GM18858 (cell line): ENCODE results near the gene GUSB.
"Not testable (repeated sequence)": the region's sequence is repeated elsewhere in the genome, so short reads cannot be mapped to it uniquely, and the experiment has no call there.

Experiments
- ATAC-seq: cut with Tn5 transposase; IDR thresholded peaks from one replicate; pipeline ENCODE4 v1.9.1; 2021; ENCODE audit not compliant: unreplicated experiment

GUSB gene

DNA sequence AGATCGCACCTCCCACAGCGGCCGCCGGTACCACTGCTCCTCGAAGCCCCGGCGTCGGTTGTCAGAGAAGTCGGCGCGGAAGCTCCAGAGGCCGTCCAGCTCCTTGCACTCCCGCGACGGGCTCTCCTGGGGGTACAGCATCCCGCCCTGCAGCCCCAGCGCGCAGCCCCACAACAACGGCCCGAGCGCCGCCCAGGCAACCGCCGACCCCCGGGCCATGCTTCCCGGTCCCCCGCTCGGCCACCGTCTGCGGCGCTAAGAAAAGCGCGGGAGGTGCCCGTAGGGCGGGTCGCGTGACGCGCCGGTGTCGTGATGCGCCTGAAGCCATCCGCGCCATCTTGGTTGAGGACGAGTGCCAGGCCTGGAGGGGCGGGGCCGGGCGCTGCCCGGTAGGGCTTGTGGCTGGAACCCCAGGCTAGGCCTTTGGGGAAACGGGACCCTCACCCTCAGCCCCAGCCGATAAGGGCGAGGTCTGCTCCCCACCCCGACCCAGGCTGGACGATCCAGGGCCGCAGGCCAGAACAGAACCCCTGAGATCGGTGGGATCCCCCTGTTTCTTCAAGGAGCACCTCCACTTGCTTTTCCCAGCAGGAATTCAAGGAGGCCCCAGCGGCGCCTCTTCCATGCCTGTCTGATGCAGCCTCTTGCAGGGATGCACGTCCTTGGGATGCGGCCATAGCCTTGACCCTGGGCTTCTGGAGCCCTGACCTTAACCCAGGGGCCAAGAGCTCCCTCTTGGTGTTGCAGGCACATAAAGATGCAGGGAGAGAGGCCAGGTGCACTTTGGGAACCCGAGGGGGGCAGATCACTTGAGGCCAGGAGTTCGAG lies at the start of gene GUSB:
Gene GUSB (minus strand): TSS at position 249 of the 828 bp plus-strand sequence. CDS start 30 bp downstream, at position 219.
- peak; percentile 72 for ATAC-seq

DNA sequence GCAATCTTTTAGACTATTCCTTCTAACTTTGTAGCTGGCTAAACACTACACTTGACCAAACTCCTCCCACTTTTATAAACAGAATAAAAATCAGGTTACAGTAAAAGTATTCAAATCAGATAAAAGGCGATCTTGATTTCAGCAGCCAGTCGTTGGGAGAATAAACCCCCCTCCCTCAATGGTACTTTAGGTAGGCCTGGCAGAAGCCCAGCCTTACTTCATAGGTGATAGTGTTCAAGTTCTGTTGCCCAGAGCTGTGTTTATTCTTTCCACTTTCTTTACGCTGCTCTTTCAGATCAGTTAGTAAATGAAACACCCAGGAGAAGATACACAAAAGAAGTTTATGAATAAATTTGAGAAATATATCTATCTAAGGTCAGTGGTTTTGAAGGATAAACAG lies 46.3 kb upstream of the GUSB start:
- ATAC-seq: not testable (repeated sequence)

DNA sequence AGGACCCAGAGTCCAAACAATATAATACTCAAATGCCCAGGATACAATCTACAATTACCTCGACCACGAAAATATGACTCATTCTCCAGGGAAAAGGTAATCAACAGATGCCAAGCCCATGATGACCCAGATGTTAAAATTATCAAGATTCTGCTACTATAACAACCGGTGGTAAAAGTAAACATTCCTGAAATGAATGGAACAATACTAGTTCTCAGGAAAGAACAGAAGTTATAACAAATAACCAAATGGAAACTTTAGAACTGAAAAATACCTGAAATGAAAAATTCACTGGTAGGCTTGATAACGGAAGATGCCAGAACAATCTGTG lies 34.1 kb upstream of the GUSB start:
- ATAC-seq: no peak

DNA sequence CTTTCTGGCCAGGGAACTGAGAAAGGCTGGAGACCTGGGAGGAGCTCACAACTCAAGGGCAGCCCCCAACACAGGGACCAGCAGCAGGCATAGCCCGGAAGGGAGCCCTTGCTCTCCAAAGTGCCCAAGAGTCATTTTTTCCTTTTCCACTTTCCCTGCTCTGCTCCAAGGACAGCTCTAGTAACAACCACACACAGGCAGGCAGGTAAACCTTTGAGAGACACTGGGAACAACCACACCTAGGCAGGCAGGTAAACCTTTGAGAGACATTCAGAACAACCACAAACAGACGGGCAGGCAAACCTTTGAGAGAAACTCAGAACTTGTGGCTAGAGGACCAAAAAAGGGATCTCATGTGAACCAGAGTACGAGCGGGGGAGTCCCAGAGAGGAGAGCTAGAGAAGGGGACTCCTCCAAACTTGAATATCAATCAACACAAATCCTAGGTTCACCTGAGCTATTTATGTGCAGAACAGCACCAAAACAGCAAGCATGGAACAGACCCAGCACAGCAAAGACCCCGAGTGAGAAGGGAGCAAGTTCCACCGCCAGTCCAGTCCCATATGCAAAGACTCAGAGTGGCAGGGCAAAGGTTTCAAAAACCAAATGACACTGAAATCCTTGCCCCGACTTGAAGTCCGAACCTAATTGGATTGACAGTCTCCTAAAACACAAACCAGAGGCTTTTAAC lies 33.6 kb upstream of the GUSB start:
- ATAC-seq: no peak

DNA sequence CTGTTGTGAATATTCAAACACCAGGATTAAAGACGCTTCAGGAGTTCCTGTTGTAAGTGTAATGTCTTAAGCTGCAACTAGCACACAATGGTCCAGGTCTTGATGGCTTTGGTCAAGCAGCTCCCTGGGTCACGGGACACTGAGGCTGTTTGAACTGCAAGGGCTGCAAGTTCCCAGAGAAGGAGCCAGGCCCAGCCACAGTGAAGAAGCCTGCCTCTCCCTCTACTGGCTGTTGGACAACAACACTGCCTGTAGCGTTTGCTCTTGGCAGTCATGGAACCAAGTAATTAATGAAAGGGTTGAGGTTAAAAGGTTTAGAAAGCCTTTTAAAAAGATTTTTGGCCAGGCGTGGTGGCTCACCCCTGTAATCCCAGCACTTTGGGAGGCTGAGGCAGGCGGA lies 31.9 kb upstream of the GUSB start:
- ATAC-seq: no peak

DNA sequence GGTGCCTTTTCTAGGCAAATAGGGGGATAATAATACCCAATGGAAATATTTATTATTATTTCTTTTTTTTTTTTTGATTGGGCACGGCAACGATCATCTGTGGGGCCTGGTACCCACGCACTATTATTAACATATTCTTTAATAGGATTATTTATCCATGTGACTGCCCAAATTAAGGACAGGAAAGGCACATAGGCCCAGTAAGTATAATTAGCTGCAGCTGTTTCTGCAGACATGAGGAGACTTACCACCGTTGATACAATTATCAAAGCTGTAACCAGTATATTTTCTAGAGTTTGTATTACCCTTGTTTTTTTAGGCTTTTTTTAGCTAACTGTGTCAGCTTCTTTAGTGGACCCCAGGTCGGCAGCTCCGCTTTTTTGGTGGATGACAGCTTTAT lies 25.2 kb upstream of the GUSB start:
- ATAC-seq: no peak

DNA sequence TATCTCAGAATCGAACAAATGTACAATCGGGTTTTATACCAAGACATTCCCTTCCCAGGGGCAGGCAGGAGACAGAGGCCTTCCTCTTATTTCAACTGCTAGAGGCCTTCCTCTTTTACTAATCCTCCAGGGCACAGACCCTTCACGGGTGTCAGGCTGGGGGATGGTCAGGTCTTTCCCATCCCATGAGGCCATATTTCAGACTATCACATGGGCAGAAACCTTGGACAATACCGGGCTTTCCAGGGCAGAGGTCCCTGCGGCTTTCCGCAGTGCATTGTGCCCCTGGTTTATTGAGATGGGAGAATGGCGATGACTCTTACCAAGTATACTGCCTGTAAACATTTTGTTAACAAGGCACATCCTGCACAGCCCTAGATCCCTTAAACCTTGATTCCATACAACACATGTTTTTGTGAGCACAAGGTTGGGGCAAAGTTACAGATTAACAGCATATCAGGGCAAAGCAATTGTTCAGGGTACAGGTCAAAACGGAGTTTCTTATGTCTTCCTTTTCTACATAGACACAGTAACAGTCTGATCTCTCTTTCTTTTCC lies 23.2 kb upstream of the GUSB start:
- ATAC-seq: not testable (repeated sequence)

DNA sequence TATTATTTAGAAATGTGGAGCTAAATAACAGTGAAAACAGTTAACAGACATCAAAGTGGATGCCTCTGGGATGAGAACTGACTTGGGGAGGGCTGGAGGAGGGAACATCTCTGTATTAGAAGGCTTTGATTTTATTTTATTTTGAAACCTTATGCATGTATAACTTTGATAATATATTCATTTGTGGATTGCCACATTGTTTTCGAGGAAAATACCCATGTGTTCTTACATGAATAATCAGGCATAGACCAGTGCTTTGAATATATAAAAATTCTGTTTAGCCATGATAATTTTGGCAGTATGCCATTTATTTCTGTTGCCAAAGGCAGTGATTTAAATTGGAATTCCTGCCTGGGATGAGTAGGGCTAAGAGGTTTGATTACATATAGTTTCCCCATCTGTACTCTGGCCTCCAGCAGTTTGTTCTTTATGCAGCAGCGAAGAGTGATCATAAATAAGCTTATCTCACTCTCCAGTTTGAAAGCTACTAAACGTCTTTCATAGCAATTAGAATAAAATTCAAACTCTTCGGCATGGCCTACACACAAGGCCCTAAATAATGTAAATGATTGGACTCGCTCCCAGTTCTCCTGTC lies 18.9 kb upstream of the GUSB start:
- not testable (repeated sequence) for ATAC-seq

DNA sequence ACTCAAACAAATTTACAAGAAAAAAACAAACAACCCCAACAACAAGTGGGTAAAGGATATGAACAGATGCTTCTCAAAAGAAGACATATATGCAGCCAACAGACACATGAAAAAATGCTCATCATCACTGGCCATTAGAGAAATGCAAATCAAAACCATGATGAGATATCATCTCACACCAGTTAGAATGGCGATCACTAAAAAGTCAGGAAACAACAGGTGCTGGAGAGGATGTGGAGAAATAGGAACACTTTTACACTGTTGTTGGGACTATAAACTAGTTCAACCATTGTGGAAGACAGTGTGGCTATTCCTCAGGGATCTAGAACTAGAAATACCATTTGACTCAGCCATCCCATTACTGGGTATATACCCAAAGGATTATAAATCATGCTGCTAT lies 13.0 kb upstream of the GUSB start:
- ATAC-seq: not testable (repeated sequence)

DNA sequence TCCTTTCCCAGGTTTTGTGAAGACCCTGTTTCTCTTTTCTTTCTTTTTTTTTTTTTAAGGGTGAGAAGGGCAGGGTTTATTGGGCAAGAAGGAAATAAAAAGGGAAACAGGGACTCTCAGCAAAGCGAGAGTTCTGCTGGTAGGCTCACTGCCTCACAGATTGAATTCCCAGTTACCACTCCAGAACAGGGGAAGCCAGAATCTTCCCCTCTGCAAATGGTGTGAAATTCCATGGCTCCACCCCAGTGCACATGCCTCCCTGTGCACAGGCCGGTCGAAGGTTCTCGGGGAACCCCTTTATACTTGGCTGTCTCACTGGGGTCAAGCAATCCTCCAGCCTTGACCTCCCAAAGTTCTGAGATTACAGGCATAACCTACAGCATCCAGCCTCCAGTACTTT lies 10.5 kb upstream of the GUSB start:
- no peak for ATAC-seq

DNA sequence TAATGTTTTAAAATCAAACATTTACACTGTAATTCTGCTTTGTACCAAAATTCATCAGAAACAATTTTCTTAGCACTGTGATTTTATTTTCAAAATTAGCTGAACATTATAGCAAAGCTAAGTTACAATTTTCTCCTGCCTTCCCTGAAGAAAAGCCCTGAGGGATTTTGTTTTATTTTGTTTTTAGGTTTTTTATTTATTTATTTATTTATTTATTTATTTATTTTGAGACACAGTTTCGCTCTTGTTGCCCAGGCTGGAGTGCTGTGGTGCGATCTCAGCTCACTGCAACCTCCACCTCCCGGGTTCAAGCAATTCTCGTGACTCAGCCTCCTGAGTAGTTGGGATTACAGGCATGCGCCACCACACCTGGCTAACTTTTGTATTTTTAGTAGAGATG lies 9.8 kb upstream of the GUSB start:
- not testable (repeated sequence) for ATAC-seq

DNA sequence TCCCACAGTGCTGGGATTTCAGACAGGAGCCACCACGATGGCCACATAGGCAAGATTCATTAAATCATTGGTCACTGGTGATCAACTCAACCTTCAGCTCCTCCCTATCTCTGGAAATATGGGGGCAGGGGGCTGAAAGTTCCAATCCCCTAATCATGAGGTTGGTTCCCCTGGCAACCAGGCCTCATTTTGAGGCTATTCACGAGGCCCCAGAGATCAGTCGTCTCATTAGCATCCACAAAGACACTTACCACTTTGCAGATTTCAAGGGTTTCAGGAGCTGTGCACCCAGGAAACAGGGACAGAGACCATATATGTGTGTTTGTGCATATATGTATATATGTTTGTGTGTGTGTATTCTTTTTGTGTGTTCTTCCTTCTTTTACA lies 7.7 kb upstream of the GUSB start:
- ATAC-seq: no peak

DNA sequence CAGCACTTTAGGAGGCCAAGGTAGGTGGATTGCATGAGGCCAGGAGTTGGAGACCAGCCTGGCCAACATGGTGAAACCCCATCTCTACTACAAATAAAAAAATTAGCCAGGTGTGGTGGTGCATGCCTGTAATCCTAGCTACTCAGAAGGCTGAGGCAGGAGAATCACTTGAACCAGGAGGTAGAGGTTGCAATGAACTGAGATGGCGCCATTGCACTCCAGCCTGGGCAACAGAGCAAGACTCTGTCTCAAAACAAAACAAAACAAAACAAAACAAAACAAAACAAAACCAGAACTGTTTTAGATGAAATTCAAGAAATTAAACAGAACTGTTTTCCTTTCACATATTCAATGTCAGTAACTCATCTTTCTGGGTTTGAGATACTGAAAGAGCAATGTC lies 6.5 kb upstream of the GUSB start:
- not testable (repeated sequence) for ATAC-seq

DNA sequence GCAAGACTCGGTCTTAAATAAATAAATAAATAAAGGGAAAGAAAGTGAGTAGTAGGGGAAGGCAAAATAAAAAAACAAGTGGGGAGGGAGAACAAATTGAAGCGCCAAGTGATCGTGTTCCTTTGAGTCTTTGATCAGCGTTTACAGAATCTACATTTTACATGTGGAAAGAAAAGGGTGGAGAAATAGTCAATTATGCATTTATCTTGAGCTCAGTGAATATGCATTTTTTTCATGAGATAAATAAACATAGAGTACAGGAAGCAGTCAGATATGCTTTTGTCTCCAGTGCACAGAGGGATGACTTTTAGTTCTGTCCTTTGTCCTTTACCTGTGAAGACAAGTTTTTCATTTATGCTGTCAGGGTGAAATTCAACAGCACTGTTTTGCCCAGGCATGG lies 6.1 kb upstream of the GUSB start:
- no peak for ATAC-seq

DNA sequence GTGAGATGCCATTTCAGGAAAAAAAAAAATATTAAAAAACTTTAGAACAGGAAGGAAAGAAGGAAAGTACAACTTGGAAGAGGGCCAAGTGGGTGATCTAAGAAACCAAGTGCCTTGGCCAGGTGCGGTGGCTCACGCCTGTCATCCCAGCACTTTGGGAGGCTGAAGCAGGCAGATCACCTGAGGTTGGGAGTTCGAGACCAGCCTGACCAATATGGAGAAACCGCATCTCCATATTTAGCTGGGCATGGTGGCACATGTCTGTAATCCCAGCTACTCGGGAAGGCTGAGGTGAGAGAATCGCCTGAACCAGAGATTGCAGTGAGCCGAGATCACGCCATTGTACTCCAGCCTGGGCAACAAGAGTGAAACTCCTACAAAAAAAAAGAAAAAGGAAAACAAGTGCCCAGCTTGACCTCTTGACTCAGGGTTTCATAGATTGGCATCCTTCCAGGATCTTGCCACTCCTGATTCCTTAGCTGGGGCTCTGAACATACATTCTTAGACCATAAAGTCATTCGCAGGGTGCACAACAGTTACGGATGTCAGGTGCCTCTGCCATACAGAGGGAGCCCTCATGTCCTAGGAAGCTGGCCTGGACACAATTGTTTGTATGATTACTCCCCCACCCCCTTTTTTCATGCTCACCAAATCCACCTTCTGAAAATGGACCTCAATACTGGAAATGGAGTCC lies 2.1 kb upstream of the GUSB start:
- no peak for ATAC-seq

DNA sequence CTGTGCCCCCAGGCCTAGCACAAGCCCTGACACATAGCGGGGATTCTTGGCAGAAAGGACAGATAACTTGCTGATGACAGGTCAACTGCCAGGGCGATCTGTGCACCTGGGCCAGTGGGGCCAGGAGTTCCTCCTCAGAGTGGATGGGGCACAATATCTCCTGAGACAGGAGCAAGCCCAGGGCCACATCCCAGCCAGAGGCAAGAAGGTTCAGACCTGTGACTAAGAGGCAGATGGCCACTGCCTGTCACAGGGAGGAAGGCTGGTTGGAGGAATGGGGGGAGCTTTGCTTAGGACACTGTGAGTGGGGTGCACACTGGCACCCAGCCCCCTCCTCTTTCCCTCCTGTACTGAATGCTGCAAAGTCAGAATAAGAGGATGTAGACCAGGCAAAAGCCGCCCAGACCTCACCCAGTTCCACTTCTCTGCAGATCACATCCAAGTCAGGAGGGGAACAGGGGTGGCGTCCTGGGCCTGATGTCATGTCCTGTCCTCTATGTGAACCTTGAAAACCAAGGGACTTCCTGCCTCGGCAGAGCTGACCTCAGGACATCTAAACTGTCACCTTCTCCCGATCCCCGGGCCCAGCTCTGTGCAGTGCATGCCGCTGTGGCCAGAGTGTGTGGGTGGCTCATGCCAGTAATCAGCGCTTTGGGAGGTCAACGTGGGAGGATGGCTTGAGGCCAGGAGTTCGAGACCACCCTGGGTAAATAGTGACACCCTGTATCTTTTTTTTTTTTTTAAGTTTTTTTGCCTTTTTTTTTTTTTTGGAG lies 1.3 kb downstream of the GUSB start:
- ATAC-seq: peak; percentile 76

DNA sequence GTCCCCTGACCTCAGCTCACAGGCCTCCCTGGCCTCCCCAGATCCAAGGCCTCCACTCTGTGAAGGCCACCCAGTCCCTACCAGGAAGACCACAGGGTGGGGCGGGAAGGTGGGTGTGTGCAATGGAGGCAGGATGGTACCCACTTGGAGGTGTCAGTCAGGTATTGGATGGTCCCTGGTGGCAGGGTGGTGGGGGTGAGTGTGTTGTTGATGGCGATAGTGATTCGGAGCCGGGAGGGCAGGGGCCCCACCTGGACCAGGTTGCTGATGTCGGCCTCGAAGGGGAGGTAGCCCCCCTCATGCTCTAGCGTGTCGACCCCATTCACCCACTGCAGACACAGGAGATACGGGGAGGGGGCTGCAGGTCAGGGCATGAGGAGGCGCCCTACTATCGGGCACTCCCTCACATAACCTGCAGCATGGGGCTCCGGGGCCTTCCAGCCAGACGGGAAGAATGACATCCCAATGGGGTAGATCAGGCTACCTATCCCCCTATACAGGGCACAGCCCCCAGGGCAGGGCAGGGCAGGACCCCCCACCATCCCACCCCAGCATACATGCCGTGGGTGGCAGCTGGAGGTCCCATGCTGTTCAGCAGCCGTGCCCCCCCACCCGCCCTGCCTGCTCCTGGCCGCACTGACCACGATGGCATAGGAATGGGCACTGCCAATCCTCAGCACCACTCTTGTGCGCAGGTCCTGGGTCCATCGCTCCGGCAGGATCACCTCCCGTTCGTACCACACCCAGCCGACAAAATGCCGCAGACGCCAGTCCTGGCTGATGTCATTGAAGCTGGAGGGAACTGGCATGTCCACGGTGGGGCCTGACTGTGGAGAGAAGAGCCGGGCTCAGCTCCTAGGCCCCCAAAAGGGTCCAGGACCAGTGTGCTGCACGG lies 2.2 kb downstream of the GUSB start:
- ATAC-seq: no peak

DNA sequence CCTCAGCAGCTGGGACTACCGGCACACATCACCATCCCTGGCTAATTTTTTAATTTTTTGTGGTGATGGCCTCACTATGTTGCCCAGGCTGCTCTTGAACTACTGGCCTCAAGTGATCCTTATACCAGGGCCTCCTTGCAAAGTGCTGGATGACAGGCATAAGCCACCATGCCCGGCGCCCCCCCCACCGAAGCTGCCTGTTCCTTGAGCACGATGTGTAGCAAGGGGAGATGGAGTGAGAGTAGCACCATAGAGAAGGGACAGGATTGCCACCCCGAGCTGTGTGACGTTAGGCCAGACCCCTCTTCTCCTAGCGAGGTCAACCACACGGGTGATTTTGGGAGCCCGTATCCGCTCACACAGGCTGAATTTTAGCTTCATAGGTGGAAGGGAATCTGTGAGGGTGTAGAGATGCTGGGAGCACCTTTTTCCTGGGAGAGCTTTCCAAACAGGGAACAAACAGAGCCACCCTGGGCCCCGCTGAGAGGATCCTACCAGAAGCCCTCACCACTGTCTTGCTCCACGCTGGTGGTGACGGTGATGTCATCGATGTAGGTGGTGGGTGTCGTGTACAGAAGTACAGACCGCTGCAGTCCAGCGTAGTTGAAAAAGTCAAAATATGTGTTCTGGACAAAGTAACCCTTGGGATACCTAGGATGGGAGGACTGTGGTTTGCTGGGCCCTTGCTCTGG lies 3.0 kb downstream of the GUSB start:
- ATAC-seq: no peak

DNA sequence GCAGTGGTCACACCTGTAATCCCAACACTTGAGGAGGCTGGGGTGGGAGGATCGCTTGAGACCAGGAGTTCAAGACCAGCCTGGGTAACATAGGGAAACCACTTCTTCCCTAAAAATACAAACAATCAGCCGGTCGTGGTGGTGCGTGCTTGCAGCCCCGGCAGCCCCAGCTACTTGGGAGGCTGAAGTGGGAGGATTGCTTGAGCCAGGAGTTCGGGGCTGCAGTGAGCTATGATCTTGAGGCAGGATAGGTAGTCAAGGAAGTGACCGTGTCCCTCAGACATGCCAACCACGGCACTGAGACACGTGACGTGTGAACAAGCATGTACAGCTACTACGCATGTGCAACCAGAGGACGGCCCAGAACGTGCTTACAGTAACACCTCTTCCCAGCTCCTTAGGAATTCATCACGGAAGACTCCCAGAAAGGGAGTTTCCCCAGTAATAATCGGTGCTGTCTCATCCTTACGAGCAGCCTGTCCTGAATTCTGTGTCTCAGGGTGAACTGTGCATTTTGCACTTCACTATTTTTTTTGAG lies 5.3 kb downstream of the GUSB start:
- ATAC-seq: no peak
